B cell (primary cell): Measurements from ENCODE around the gene TAS2R39. TPM values are rescaled to one million over a fixed set of nuclear protein-coding genes. Genes with fewer than 3 reads are reported as not detected.

Source experiments
- ATAC-seq: fragments of 200-7000 bp; cut with Tn5 transposase; one replicate; pipeline ENCODE4 v1.10.0; 2021; ENCODE audit warnings: low read depth, mild to moderate bottlenecking, moderate number of reproducible peaks, moderate library complexity
- CTCF ChIA-PET: fragments of 350-600 bp; sonication (Branson Sonifier 250); formaldehyde crosslinking; loops from one replicate; lab custom pipeline; 2021; ENCODE audit warnings: antibody characterized with exemption, inconsistent platforms; lab: Charles Lee
- POLR2A ChIA-PET: fragments of 350-600 bp; sonication (Branson Sonifier 250); formaldehyde crosslinking; loops from one replicate; lab custom pipeline; 2021; ENCODE audit warnings: antibody characterized with exemption; lab: Charles Lee
- DNase-seq: peaks from one replicate; pipeline ENCODE4 v3.0.0; 2013
- H2AFZ ChIP-seq: 2 replicates; pipeline ENCODE4 v1.6.1; 2012; ENCODE audit warnings: mild to moderate bottlenecking, low read depth, low read length; ENCODE audit not compliant: insufficient read depth, poor library complexity, severe bottlenecking
- H3K27ac ChIP-seq, 2 donors: 1 replicate in 1 of 2; 2 replicates in 1 of 2; pipeline ENCODE4 v1.5.1; 2012 to 2013; ENCODE audit warnings: low read length in 2 of 2, mild to moderate bottlenecking in 2 of 2, moderate library complexity in 1 of 2
- H3K27me3 ChIP-seq, 4 experiments: fragments of 200-600 bp in 1 of 4; sonication (generic) in 1 of 4; replicated peaks in 1 of 4; 1 replicate in 2 of 4; 2 replicates in 2 of 4; pipeline versions ENCODE4 v1.6.1 to v1.7.0; 2013 to 2016; ENCODE audit warnings: low read length in 3 of 4, mild to moderate bottlenecking in 2 of 4, mixed read lengths in 1 of 4, moderate library complexity in 1 of 4; ENCODE audit not compliant: insufficient read depth in 4 of 4, control insufficient read depth in 3 of 4; ENCODE audit errors: control extremely low read depth in 1 of 4
- H3K36me3 ChIP-seq, 2 experiments: replicated peaks in 1 of 2; 1 replicate in 1 of 2; 2 replicates in 1 of 2; pipeline versions ENCODE4 v1.6.1 to v1.7.1; 2013; ENCODE audit warnings: low read length in 1 of 2; ENCODE audit not compliant: insufficient read depth in 2 of 2, control insufficient read depth in 1 of 2; ENCODE audit errors: control extremely low read depth in 1 of 2, extremely low read depth in 1 of 2
- H3K4me1 ChIP-seq, 2 donors: fragments of 200-600 bp in 1 of 2; sonication (generic) in 1 of 2; 1 replicate in 1 of 2; 2 replicates in 1 of 2; pipeline versions ENCODE4 v1.5.1 to v1.6.1; 2013 to 2017; ENCODE audit warnings: low read length in 2 of 2; ENCODE audit not compliant: control insufficient read depth in 2 of 2, insufficient read depth in 2 of 2
- H3K4me2 ChIP-seq: replicated peaks from 2 replicates; pipeline ENCODE3; 2012; ENCODE audit warnings: mild to moderate bottlenecking, low read depth, low read length; ENCODE audit not compliant: poor library complexity, severe bottlenecking
- H3K4me3 ChIP-seq, 5 experiments: fragments of 200-600 bp in 1 of 5; sonication (generic) in 1 of 5; 1 replicate in 3 of 5; 2 replicates in 2 of 5; pipeline versions ENCODE4 v1.5.1 to v1.7.0; 2011 to 2016; ENCODE audit warnings: low read length in 4 of 5, mild to moderate bottlenecking in 4 of 5, low read depth in 2 of 5, control low read depth in 1 of 5, moderate library complexity in 1 of 5; ENCODE audit not compliant: insufficient read depth in 1 of 5; ENCODE audit errors: control extremely low read depth in 1 of 5, extremely low read depth in 1 of 5
- H3K79me2 ChIP-seq: fragments of 200-600 bp; sonication (generic); one replicate; pipeline ENCODE4 v1.6.0; 2016; ENCODE audit warnings: low read length; ENCODE audit not compliant: control insufficient read depth, insufficient read depth
- H3K9ac ChIP-seq: fragments of 200-600 bp; sonication (generic); 2 replicates; pipeline ENCODE4 v1.6.1; 2017; ENCODE audit warnings: mild to moderate bottlenecking, low read length, moderate library complexity
- H3K9me3 ChIP-seq, 3 donors: one replicate each; pipeline versions ENCODE4 v1.6.1 to v1.7.1; 2013; ENCODE audit warnings: low read length in 2 of 3; ENCODE audit not compliant: control insufficient read depth in 2 of 3, insufficient read depth in 1 of 3; ENCODE audit errors: control extremely low read depth in 1 of 3
- H4K20me1 ChIP-seq: 2 replicates; pipeline ENCODE4 v1.6.0; 2012; ENCODE audit warnings: mild to moderate bottlenecking, low read length; ENCODE audit not compliant: insufficient read depth, control insufficient read depth, poor library complexity, severe bottlenecking
- H3K27ac Mint-ChIP-seq: one replicate; pipeline ENCODE4 v1.8.0; 2021; ENCODE audit warnings: mixed read lengths
- H3K27me3 Mint-ChIP-seq: one replicate; pipeline ENCODE4 v1.8.0; 2021; ENCODE audit warnings: mixed read lengths
- H3K4me1 Mint-ChIP-seq: one replicate; pipeline ENCODE4 v1.8.0; 2021; ENCODE audit warnings: mixed read lengths
- H3K4me3 Mint-ChIP-seq: one replicate; pipeline ENCODE4 v1.8.0; 2021; ENCODE audit warnings: mixed read lengths
- H3K9me3 Mint-ChIP-seq: one replicate; pipeline ENCODE4 v1.8.0; 2022; ENCODE audit warnings: mixed read lengths; ENCODE audit not compliant: insufficient read depth
- CTCF ChIP-seq: fragments of 200-600 bp; IDR thresholded peaks from one replicate; pipeline ENCODE4 v1.8.0; 2022; ENCODE audit warnings: antibody characterized with exemption, mild to moderate bottlenecking
- EZH2 ChIP-seq: IDR thresholded peaks from 2 replicates; pipeline ENCODE4 v1.6.1; 2012; ENCODE audit warnings: borderline replicate concordance, low read depth, mild to moderate bottlenecking, moderate library complexity, low read length; ENCODE audit not compliant: insufficient read depth, poor library complexity, severe bottlenecking
- WGBS: methylation state at CpG from one replicate; pipeline ENCODE4 v1.1.5; 2013; ENCODE audit warnings: missing lambda C conversion rate; ENCODE audit not compliant: insufficient coverage; 5-methylcytosine and 5-hydroxymethylcytosine counted together
- intact Hi-C: fragments of 100-400 bp; cut with micrococcal nuclease; formaldehyde crosslinking; loops from one replicate; pipeline ENCODE4 v1.10.0; 2022
- polyA plus RNA-seq: library from polyadenylated mRNA; depleted of rRNA; stranded (reverse); fragments of >200 nt; gene quantifications from 2 replicates; pipeline ENCODE4 v1.2.3, GENCODE V29; 2012
- total RNA-seq, 2 donors: library from RNA; stranded (reverse); fragments of 120-200 nt in 1 of 2; gene quantifications; 1 replicate in 1 of 2; 2 replicates in 1 of 2; pipeline versions ENCODE4 v1.2.3 to v1.2.4, GENCODE V29; 2013 to 2022

TAS2R39 gene
- total and polyA plus RNA-seq, 2 donors (not counting 1 experiment from before 2014, with no cell fraction given): not detected

GRCh38 chr7:143216686-143217085 lies 33.5 kb downstream of the TAS2R39 start:
- ATAC-seq: no peak
- Histone ChIP-seq H4K20me1 (no peaks in the 10 kb centered on the region), H3K4me3 (no peak overlapping the region), H3K9ac (no peak overlapping the region), H3K27ac (no peak overlapping the region), H3K4me2 (no peak overlapping the region), H3K9me3 (peaks cover 0 to 11% (median 2%) of the 10 kb centered on the region in 3 donors), H2AFZ (no peak overlapping the region), H3K79me2 (no peaks in the 10 kb centered on the region), H3K36me3 (no peaks in the 10 kb centered on the region), H3K27me3 (no peaks in the 10 kb centered on the region), H3K4me1 (peaks cover 8 to 12% of the 10 kb centered on the region in 2 donors)
- Mint-ChIP-seq H3K4me3 (no peak overlapping the region), H3K27me3 (peaks cover 8% of the 10 kb centered on the region), H3K9me3 (peaks cover 3% of the 10 kb centered on the region), H3K4me1 (peaks cover 14% of the 10 kb centered on the region), H3K27ac (no peak overlapping the region)
- TF ChIP-seq CTCF (no peak), EZH2 (no peak)
- CTCF ChIA-PET: interaction anchor here (0.8 to 11.5 kb wide), 11 partner anchors 13 to 613 kb away, joined by 3 to 809 read pairs (median 5); partner anchors contain the start of gene EPHB6
- no CpG with 5 or more reads among the region's 2 CpGs for WGBS
- intact Hi-C loops: no loop called here
- POLR2A ChIA-PET: no interaction called here
- no peak for DNase-seq

- intact Hi-C loops: no loop called here
- no peak overlapping the region for H3K9ac ChIP-seq
- peaks cover 8 to 12% of the 10 kb centered on the region in 2 donors for H3K4me1 ChIP-seq
- DNase-seq: no peak
- Mint-ChIP-seq H3K4me1 (peaks cover 14% of the 10 kb centered on the region), H3K27ac (no peak overlapping the region), H3K4me3 (no peak overlapping the region), H3K9me3 (no peaks in the 10 kb centered on the region), H3K27me3 (peaks cover 16% of the 10 kb centered on the region)
- ATAC-seq: no peak
- WGBS: 100% methylated on average over 1 of the region's 2 CpGs
- no peak overlapping the region for H3K4me2 ChIP-seq
- H2AFZ ChIP-seq: no peak overlapping the region
- no peaks in the 10 kb centered on the region for H3K36me3 ChIP-seq
- H3K9me3 ChIP-seq: peaks cover 0 to 4% (median 0%) of the 10 kb centered on the region in 3 donors
- TF ChIP-seq CTCF: no peak
- no peak for TF ChIP-seq EZH2
- H3K27me3 ChIP-seq: peaks cover 0 to 5% (median 1%) of the 10 kb centered on the region in 4 experiments
- H3K4me3 ChIP-seq: no peak overlapping the region
- ChIA-PET CTCF (interaction anchor here (1.6 to 11.5 kb wide), 2 partner anchors 23 to 208 kb away, joined by 5 to 809 read pairs; no protein-coding TSS in a partner anchor), POLR2A (no interaction called here)
- H3K79me2 ChIP-seq: no peaks in the 10 kb centered on the region
- no peaks in the 10 kb centered on the region for H4K20me1 ChIP-seq
- no peak overlapping the region for H3K27ac ChIP-seq
Measured at GRCh38 chr7:143217806-143218205, 34.6 kb downstream of the TAS2R39 start.
